Inflammatory macrophage (primary cell): ENCODE data around the gene SLC25A13.

Experiments used
- DNase-seq, 2 donors: peaks; one replicate each; pipeline ENCODE4 v3.0.0-alpha.2; 2020 to 2022

Gene SLC25A13

DNA sequence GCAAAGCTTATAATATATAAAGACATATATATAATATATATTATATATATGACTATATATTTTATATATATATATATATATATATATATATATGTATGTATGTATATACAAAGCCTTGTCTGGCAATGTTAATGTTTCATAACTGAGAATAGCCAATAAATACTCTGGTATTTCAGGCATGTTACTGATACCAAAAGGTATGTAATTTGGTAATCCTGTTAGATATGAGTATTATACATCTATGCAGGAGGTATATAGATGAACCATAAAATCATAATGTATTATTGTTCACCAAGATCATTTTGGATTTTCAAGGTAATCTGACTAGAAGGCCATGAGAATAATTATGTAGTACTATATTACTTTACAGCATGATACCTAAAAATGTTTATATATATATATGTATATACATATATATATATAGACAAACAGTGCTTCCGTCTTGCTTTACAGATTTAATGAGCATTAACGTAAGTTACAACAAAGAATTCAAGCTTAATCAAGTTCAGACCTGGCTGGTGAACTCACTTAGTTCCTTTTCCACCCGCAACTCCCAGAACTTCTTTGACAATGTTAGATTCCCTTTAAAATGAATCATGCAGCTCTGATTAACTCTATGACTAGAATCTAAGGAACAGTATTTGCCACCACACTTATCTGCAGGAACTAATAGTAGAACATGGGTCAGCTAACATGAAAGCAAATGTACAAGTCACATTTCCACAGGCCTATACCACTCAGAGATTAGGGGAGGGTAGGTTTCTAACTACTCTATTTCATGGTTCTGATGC, 82.7 kb downstream of the SLC25A13 start:
- DNase-seq: no peak

DNA sequence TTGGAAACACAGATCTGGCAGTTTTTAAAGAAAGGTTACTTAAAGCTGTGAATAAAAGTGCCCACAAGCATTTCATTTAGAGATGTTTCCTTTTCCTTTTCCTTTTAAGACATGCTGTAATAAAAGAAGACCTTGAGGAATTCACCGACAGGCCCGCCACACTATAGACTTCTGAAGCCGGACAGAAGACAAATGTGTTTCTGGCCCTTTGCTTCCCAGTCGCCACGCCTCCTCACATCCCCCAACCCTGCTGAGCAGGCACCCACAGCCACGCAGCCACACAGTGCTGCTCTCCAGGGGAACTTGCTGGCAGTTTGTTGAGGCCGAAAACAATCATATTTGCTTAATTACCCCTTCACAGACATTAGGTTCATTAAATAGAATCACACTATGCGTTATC, 83.4 kb downstream of the SLC25A13 start:
- no peak for DNase-seq

DNA sequence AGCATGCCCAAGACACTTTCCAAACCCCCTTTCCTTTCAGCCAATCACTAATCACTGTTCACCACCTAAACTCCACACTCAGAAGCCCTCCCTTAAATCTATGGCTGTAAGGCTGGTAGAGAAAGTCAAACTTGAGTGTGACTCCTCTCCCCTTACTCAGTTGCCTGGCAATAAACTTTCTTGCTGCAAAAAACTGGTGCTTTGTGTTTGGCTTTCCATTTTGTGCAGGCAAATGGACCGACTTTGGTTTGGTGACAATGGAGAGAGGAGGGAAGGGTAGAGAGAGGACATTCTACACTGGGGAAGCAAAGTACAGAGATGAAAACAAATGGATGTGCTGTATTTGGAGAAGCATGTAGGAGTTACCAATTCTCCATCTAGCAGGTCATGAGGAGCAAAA, 84.9 kb downstream of the SLC25A13 start:
- DNase-seq: no peak

DNA sequence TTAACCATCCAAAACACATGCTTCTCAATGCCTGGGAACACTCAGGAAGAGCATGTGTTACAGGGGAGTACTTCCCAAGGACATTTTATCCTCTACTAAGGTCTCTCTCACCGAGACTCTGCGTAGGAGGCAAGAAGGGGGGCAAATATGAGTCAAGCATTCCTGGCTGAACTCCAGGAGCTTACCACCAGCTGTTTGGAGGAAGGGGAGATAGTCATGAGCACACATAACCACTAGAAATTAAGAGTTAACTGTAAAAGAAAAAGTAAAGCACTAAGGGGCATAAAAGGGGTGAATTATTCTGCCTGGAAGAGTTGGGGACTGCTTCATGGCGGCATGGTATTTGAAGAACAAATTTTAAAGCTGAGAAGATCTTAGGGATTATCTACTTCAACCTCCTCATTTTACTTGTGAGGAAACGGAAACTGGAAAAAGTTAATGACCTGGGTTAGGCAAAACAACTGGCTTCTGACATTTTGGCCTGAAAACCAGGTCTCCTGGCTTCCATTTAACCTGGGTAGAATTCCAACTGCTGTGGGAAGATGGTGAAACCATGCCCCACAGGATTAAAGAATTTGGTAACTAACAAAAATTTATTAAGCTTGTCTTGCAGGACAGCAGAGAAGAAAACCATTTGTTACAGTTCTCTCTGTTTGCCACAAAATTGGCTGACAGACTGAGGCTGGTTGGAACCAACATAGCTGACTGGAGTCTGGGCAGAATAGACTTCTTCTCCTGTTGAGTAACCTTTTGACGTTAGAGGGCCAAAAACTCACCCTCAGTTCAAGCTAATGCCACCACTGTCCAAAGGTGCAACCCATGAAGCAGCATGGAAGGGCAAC, 85.5 kb downstream of the SLC25A13 start:
- no peak for DNase-seq

DNA sequence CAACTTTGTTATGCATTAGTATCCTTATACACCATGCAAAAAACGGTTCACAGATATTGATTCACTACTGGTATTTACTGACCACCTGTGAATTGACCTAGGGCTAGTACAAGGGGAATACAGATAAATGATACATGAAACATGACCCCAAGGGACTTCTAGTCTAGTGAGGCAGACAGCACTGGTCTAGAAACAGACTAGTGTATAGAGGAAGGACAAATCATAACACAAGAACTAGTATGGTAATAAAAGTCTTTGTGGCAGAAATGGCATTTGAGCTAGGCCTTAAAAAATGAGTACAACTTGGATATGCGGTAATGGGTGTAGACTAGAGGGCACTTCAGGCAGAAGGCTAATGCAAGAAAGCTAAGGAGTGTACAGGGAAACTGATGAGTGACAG, 86.6 kb downstream of the SLC25A13 start:
- DNase-seq: no peak

DNA sequence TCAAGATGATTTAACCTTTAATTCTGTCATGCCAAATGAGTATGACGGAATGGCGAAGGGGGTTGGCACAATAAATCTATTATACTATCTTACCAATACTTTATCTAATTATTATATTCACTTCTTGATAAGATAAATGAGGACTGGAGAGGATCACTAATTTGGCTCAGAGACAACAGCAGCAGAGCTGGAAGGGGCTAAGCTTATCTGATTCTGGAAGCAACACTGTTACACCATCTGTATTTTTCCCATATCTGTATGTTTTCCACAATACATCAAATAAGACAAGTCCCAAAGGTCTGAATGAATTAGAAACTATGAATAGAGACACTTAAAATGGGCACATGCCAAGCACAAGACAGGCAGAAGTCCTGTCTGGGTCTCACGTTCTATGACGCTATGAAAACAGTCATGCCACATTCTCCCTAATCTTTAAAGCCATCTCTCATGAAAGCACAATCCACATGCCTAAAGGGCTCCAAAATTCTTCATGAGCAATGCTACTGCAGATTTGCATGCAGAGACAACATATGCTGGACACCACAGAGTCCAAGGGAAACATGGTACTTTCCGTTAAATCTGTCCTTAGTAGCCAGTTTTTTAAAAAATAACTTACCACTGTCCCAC, 88.3 kb downstream of the SLC25A13 start:
- DNase-seq: no peak

DNA sequence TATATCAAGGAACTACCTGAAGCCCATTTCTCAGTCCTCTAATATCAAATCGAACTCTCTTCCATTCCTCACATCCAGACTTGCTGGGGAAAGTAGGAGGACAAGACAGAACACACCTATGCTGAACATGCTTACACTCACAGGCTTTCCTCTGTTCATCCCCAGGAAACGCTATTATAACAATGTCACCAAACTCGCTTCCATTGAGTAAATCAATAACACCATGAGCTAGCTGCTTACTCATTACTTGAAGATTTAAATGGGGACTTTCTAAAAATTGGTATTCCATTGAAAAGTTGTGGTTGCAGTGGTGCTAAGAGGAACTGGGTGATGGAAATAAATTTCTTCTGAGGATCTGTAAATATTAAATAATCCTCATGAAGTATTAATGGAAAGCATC, 88.8 kb downstream of the SLC25A13 start:
- DNase-seq: no peak

DNA sequence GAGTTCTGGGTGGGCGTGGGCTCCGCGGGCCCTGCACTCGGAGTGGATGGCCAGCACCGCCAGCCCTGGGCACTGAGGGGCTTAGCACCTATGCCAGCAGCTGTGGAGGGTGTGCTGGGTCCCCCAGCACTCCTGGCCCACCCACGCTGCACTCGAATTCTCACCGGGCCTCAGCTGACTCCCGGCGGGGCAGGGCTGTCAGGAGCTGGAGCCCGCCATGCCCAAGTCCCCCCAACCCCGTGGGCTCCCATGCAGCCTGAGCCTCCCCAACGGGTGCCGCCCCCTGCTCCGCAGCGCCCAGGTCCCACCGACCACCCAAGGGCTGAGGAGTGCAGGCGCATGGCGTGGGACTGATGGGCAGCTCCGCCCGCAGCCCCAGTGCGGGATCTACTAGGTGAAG, 93.1 kb downstream of the SLC25A13 start:
- DNase-seq: no peak

DNA sequence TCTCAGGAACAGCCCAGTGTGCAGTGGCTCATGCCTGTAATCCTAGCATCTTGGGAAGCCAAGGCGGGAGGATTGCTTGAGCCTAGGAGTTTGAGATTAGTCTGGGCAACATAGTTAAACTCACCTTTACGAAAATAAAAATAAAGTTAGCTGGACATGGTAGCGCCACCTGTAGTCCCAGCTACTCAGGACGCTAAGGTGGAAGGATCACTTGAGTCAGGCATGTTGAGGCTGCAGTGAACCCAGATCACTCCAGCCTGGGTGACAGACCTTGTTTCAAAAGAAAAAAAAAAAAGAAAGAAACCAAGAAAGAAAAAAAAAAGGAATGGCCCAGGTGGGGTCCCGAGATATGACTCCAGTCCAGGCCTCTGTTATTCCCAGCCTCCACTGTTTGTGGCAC, 96.6 kb downstream of the SLC25A13 start:
- DNase-seq: no peak

DNA sequence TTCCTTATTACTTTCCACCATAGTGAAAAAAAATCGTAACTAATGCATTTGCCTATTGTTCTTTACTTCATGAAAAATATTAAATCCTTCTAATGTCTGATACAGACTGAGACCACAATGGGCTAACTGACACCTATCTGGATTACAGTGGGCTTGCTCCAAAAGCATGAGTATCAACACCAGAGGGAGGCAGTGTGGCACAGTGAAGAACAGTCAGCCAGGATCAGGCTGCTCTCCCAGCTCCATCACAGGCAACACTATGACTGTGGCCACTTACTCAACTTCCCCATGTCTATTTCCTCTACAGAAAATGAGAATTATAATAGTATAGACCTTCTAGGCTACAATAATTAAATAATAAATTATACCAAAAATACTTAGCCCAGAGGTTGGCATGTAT, 97.2 kb downstream of the SLC25A13 start:
- DNase-seq: peak; percentile 51 to 61

DNA sequence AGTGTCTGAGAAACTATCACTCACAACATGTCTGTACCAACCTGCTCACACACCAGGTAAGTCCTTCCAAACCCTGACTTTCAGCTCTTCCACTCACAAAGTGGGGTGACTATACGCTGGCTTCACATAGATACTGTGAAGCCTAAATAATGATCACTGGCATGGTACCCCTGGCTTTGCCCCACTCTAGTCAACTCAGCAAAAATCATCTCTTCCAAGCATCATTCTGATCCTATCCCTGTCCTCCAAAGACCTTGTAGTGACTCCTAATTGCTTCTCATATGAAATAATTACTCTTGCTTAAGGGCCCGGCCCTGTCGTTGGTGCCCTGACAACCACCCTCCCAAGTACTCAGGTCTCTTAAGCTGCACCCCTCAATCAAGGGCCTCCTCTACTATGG, 97.8 kb downstream of the SLC25A13 start:
- DNase-seq: no peak

DNA sequence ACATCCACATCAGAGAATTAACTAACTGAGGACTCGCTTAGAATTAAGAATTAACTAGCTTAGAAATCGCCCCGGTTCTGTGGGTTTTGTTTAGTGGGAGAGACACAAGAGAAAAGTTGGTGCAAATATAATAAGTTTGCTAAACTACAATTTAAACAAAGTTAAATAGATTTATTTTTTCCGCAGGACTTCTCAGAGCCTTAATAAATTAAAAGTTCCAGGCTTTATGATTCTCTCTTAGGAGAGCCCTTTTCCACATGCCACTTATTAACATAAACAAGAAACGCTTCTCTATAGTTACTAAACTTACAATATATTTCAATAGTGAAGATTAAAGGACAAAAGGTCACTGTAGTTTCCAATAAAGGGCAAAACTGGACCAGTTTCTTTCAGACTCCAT, 100.0 kb downstream of the SLC25A13 start:
- DNase-seq: no peak

DNA sequence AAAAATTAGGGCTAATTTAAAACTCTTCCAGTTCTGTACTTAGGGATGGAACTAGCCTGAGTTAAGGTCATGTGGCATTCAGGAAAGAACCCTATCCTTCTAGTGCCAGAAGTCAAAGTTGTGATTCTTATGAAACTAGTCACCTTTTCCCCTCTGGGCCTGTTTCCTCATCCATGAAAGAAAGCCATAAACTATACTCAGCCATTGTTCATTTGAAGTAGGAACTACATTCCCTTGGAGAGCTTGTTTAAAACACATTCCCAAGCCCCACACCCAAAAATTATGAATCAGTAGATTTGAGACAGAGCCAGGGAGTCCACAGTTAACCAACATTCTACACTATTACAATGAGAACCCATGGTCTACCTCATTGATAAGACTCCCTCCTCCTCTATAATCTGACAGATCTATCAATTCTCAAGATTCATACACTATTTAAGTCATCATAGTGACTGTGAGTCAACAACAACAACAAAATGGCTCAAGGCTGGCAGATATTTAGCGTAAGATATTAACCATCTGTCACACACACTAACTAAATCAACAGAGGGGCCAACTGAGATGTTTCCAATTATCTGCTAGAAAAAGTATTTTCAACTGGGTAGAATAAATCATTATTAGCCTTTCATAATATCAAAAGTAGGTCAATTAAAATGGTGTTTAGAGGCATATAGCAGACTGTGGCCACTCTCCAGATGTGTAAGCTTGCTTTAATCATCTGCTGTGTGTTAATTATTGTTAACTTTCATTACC, 102.3 kb downstream of the SLC25A13 start:
- peak in 1 of 2 donors; percentile 4 for DNase-seq

DNA sequence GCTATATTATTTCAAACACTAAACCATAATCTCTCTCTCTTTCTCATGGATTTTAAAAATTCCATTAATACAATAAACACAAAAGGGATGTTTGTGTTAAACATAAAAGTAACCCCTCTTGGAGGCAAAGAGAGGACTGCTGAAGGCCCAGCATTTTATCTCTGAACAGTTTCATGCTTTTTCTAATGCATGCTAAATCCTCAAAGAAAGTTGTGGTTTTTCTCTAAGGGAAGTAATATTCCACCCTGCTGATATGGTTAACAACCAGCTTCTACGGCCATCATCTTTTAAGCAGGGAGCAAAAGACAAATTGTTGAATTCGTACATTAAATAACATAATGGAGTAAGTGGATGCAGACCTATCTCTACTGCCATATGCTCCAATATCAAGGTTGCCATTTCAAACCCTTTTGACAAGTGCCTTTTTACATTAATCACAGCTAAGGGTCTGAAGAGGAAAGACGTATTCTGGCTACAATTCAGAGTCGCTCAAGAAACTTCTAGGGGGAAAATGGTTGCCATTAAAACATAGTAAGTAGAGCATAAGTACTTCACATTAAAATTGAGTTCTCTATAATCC, 103.1 kb downstream of the SLC25A13 start:
- no peak for DNase-seq

DNA sequence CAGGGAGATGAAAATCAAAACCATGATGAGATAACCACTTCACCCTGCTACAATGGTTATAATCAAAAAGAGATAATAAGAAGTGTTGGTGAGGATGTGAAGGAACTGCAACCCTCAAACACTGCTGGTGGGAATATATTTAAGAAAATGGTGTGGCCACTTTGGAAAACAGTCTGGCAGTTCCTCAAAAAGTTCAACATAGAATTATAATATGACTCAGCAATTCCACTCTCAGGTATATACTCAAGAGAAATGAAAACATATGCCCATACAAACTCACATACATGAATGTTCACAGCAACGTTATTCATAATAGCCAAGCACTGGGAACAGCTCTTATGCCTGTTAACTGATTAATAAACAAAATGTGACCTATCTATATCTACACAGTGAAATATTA, 104.8 kb downstream of the SLC25A13 start:
- no peak for DNase-seq

DNA sequence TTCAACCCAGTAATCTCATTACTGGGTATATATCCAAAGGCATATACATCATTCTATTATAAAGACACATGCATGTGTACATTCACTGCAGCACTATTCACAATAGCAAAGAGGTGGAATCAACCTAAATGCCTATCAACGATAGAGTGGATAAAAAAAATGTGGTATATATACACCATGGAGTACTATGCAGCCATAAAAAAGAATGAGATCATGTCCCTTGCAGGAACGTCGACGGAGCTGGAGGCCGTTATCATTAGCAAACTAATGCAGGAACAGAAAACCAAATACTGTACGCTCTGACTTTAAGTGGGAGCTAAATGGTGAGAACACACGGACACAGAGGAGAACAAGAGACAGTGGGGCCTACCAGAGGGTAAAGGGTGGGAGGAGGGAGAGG, 105.5 kb downstream of the SLC25A13 start:
- no peak for DNase-seq

DNA sequence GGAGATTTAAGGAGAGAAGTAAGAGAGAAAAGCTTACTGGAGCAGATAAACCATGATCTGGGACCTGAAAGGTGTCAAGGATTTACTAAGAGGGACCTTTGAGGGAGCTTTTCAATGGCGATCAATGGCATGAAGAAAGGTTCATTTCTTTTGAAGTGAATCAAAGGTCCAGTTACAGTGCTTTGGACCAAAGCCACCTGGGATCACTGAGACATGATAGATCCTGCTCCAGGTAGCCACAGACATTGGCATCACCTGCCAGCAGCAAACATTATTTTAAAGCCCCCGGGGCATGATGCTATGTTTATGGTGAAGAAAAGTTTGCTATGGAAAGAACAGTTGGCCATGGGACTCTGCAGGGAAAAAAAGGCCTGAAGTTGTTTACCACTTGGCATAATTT, 109.4 kb downstream of the SLC25A13 start:
- no peak for DNase-seq

DNA sequence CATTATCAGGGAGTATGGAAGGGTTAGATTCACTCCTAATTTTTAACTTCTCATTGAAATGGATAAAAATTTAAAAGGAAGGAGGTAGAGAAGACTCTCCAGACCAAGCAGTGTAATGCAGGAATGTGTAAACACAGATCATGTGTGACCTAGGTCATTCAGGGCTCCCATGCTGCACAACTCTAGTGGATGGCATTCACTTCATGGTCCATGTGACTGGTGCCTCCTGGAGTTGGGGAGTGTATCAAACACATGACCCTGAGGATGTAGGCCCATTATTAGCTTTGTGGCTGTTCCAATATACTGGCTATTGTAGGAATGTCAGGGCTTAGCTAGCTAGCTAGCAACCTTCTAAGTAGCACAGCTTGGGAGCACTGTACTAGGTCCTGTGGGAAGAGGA, 109.9 kb downstream of the SLC25A13 start:
- DNase-seq: no peak

DNA sequence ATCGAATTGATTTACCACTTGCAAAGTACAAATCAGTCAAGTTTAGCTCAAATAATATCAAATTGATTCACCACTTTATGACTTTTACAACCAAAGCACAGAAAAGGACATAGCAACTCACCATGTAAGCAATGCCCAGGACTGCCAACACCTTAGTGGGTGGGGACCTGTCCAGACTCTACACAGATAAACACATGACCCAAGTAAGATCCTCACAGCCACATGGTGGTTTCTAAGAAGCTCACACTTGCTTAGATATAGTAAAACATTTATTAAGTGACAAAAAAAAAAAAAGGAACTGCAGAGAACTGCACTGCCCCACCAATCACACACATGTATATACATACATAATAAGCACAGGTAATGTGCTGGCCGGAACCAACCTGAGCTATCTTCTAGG, 116.2 kb downstream of the SLC25A13 start:
- DNase-seq: no peak

DNA sequence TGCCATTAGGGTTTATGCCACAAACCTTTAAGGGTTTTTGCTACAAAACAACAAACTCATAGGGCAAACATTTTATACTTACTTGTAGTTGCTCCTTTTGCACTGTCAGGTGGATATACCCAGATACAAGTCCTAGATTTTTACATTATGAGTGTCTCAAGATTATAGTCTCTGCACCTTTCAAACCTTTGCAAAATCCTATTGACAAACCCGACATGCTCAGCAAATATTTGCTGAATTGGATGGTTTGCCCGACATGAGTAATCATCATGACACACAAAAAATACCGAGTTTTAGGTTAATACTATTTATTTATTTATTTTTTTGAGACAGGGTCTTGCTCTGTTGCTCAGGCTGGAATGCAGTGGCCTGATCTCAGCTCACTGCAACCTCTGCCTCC, 117.3 kb downstream of the SLC25A13 start:
- no peak for DNase-seq

DNA sequence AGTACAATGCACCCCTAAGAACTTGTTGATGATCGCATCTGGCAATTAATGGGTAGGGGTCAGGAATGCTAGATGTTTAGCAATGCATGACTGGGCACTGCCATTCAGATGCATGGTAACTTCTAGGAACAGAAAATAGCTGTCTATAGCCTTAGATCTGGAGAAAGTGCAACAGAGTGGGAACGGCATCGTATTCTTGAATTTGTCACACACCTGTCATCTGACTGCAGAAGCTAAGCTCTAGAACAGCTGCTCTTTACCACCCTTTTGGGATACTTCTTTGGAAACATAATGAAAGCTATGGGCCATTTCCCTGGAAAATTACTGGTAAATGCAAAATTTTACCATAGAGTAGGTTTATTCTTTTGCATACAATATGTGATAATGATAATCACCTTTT, 118.1 kb downstream of the SLC25A13 start:
- no peak for DNase-seq

DNA sequence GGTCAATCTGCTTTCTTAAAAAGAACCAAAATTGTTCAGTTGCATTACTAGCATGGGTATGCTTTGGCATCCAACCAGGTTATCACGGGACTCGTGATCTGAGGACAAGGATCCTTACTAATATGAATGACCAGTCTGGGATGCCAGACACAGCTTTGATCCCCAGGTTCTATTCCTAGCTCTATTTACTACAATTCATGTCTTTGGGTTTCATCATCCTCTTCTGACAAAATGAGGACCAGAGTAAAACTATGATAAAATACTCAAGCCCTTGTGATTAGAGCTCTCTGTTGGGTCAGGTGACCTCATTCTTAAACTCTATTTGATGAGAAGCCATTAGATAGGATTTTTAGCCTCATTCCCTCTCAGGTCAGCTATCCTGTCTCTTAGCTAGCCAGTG, 119.8 kb downstream of the SLC25A13 start:
- no peak for DNase-seq

DNA sequence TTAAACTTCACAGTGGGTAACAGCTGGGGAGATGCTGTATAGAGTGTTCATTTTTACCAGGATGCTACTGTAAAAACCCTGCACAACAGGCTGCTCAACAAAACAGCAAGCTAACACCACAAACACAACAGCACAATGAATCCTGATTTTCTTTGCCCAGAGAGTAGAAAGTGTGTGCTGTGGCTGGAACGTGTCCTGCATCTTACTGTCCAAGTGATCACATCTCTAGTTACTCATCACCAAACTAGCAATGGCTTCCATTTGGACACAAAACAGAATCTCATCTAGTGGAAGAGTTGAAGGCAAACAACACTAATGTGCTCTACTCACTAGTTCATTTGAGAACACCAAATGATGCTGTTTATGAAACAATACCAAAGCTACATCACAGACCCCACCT, 121.2 kb downstream of the SLC25A13 start:
- DNase-seq: no peak
